Heart right ventricle (tissue), 16 donors: ENCODE results near the gene WDR81. TPM values are rescaled to one million over a fixed set of nuclear protein-coding genes. Genes with fewer than 3 reads are reported as not detected.
"Not testable (repeated sequence)": the region's sequence is repeated elsewhere in the genome, so short reads cannot be mapped to it uniquely, and the experiment has no call there.

Source experiments
- ATAC-seq, 8 donors: fragments of 200-7000 bp; cut with Tn5 transposase; one replicate each; pipeline ENCODE4 v1.9.1; 2020; ENCODE audit warnings: mild to moderate bottlenecking in 8 of 8, moderate library complexity in 8 of 8, moderate number of reproducible peaks in 1 of 8
- DNase-seq, 2 donors: peaks; one replicate each; pipeline ENCODE4 v3.0.0-alpha.2; 2020
- H3K27ac ChIP-seq, 10 donors: fragments of 200-600 bp; sonication (generic) in 2 of 10; one replicate each; pipeline versions ENCODE4 v1.5.0 to v1.8.0; 2020 to 2022; ENCODE audit warnings: mild to moderate bottlenecking in 3 of 10
- H3K27me3 ChIP-seq, 7 donors: fragments of 200-600 bp; one replicate each; pipeline ENCODE4 v1.8.0; 2021 to 2022; ENCODE audit warnings: mild to moderate bottlenecking in 2 of 7
- H3K36me3 ChIP-seq, 9 donors: fragments of 200-600 bp; sonication (generic) in 1 of 9; one replicate each; pipeline versions ENCODE4 v1.5.0 to v1.8.0; 2020 to 2022; ENCODE audit warnings: mild to moderate bottlenecking in 2 of 9
- H3K4me1 ChIP-seq, 9 donors: fragments of 200-600 bp; sonication (generic) in 1 of 9; one replicate each; pipeline versions ENCODE4 v1.5.0 to v1.8.0; 2020 to 2022; ENCODE audit warnings: mild to moderate bottlenecking in 4 of 9
- H3K4me3 ChIP-seq, 10 donors: fragments of 200-600 bp; sonication (generic) in 2 of 10; one replicate each; pipeline versions ENCODE4 v1.5.0 to v1.8.0; 2020 to 2022; ENCODE audit warnings: mild to moderate bottlenecking in 7 of 10, moderate library complexity in 2 of 10
- H3K9me3 ChIP-seq, 11 donors: fragments of 200-600 bp in 10 of 11; sonication (generic) in 2 of 11; one replicate each; pipeline versions ENCODE4 v1.5.0 to v1.8.0; 2013 to 2022; ENCODE audit warnings: mild to moderate bottlenecking in 2 of 11, control low read depth in 1 of 11, moderate library complexity in 1 of 11
- CTCF ChIP-seq, 9 donors: fragments of 200-600 bp; sonication (generic) in 2 of 9; IDR thresholded peaks; one replicate each; pipeline versions ENCODE4 v1.5.0 to v1.8.0; 2021 to 2022; ENCODE audit warnings: antibody characterized with exemption in 9 of 9, mild to moderate bottlenecking in 5 of 9, moderate library complexity in 1 of 9
- WGBS, 2 donors: extraction: QIAGEN DNeasy Blood & Tissue Kit; methylation state at CpG; one replicate each; pipeline ENCODE4 v1.1.7; 2013; ENCODE audit warnings: inconsistent platforms in 1 of 2; 5-methylcytosine and 5-hydroxymethylcytosine counted together
- intact Hi-C, 10 donors: fragments of 100-400 bp; cut with DNase I; formaldehyde crosslinking; loops; one replicate each; pipeline versions ENCODE4 v1.11.1 to v1.14.2; 2022
- polyA plus RNA-seq, 2 donors: library from polyadenylated mRNA; stranded (reverse); fragments of 200-250 nt; gene quantifications; one replicate each; pipeline ENCODE4 v1.2.3, GENCODE V29; 2013
- total RNA-seq, 10 donors: library from RNA; stranded (reverse); fragmentation: NEBNext Ultra II Directional in 3 of 10; extraction: Animal tissue kit (Norgen Biotek cat#: 25700) in 3 of 10; gene quantifications; one replicate each; pipeline versions ENCODE4 v1.2.1 to v1.2.4, GENCODE V29; 2021 to 2023
- donor health status: Arrhythmogenic right ventricular cardiomyopathy.
- donor health status: ischemic (EF 13 %, LVEDD 7.1; RV severe dilation, severe dysfunction).
- donor health status: healthy with polysubstance abuse.
- donor health status: DM: no; HTN: yes; CAD: no.
- donor health status: DM: no; HTN: no; CAD: no.
- donor health status: ischemic (EF 25% LVEDD 6.9; RV normal size, moderate dysfunction).
- donor health status: ischemic (EF 25% LVEDD 5.7; RV mildly dilated, moderate dysfunction).
- donor health status: healthy.
- donor health status: DM: yes; HTN: yes; CAD: no.
- donor health status: Ischemic cardiomyopathy.
- donor health status: ischemic (EF 35%, LVEDD 5.7; RV mildly dilated, moderate dysfunction).
- donor health status: nonischemic (EF 11% LVEDD 7.7; RV severe dilation, severe dysfunction).
- donor health status: DM: yes; HTN: yes; CAD: no.
- donor health status: PGD.
- donor health status: ischemic (EF 29% LVEDD 5.4; RV normal size, mild dysfunction).
- donor health status: nonischemic (EF 23%, LVEDD 6.1; RV moderate dilation, normal function).

The WDR81 gene
- total and polyA plus RNA-seq, 12 donors, result 7.7 to 16.9 (median 9.2) TPM

GRCh38 chr17:1737531-1738291, 13.2 kb downstream of the WDR81 start:
- Histone ChIP-seq H3K27ac (peak overlapping the region in 3 of 10 donors; percentile 29 to 39 (median 31)), H3K27me3 (no peaks in the 10 kb centered on the region), H3K9me3 (no peaks in the 10 kb centered on the region), H3K4me3 (no peak overlapping the region), H3K4me1 (peaks cover 9 to 27% (median 19%) of the 10 kb centered on the region in 9 donors), H3K36me3 (peaks cover 0 to 55% (median 10%) of the 10 kb centered on the region in 9 donors)
- ATAC-seq (peak in 6 of 8 donors; percentile 13 to 73 (median 34)), DNase-seq (no peak)
- intact Hi-C loops, result loop anchor here in 1 of 10 donors (10.0 kb wide), 1 partner anchor 127 kb away; no protein-coding TSS in a partner anchor
- 84 to 85% methylated on average over 21 of the region's 21 CpGs for WGBS, 2 donors
- no peak for TF ChIP-seq CTCF (IDR thresholded peaks at IDR 0.05)

GRCh38 chr17:1741899-1742298, 17.4 kb downstream of the WDR81 start:
- H3K27ac ChIP-seq, H3K9me3 ChIP-seq, DNase-seq, intact Hi-C loops, H3K4me3 ChIP-seq, H3K27me3 ChIP-seq, ATAC-seq: not testable (repeated sequence)
- H3K4me1 ChIP-seq, result peaks cover 2 to 20% (median 12%) of the 10 kb centered on the region in 9 donors
- peaks cover 0 to 17% (median 4%) of the 10 kb centered on the region in 9 donors for H3K36me3 ChIP-seq
- 80 to 95% methylated on average over 7 of the region's 7 CpGs for WGBS, 2 donors

DNA sequence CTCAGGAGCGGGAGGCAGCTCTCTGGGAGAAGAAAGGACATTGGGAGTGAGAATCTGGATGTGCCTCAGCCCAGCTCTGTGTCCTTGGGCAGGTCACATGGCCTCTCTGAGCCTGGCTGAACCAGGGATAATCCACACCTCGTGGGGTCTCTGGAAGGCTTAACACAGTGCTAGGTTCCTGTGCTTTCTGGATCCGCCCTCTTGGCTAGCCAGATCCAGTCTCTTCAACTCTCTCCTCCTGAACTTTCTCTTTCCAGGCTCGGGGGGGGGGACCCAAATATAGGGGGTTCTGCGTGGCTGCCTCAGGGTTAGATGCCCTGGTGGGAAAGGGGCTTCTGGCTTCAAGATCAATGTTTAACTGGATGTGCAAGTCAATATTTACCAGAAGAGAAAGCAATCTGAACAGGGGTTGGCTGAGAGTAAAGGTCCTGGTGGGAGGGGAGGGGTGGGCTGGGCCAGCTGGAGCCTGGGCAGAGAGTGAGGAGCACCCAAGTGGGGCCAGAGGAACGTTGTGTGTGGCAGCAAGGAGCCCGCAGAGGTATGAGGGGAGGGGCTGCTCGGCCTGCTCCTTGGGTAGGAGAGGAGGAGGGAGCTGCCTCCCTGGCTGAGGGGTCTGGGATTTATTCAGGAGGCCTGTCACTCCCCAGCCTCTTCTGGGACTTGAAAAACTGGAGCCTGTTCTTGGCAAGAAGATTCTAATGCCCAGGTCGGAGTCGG, 18.0 kb downstream of the WDR81 start, which contains the start of gene SERPINF2:
Gene SERPINF2 (plus strand): TSS at position 501 of the 717 bp plus-strand sequence. CDS start 2,125 bp downstream, outside the sequence.
- WGBS, 2 donors, result 68 to 72% methylated on average over 10 of the region's 10 CpGs

DNA sequence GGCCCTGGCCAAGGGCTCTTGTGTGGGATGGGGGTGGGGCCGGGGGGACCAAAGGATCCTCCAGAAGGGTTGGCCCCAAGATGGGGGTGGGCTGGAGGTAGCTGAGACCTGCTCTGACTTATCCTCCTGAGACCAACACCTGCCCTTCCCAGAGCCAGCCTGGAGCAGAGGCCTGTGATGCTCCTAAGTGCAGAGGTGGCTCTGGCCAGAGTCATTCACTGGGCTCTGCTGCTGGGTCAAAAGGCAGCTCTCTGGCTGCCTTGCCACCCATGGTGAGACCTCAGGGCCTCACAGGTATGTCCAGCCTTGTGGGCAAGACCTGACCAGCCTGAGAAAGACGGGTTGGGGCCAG, 18.6 kb downstream of the WDR81 start:
- 85 to 91% methylated on average over 2 of the region's 2 CpGs for WGBS, 2 donors
- Histone ChIP-seq H3K4me1 (peaks cover 0 to 9% (median 1%) of the 10 kb centered on the region in 9 donors), H3K27me3 (no peaks in the 10 kb centered on the region), H3K36me3 (peaks cover 0 to 5% (median 0%) of the 10 kb centered on the region in 9 donors), H3K9me3 (no peaks in the 10 kb centered on the region), H3K4me3 (no peak overlapping the region), H3K27ac (no peak overlapping the region)
- intact Hi-C loops, result no loop called here
- DNase-seq, result no peak
- TF ChIP-seq CTCF (IDR thresholded peaks at IDR 0.05), result no peak
- ATAC-seq, result peak in 1 of 8 donors; percentile 4

More for the DNA sequence above, 18.0 kb downstream of the WDR81 start, which contains the start of gene SERPINF2:
- DNase-seq, result no peak
- ATAC-seq, result no peak
- H3K27ac ChIP-seq, result no peak within 1 kb of the TSS
- TF ChIP-seq CTCF (IDR thresholded peaks at IDR 0.05), result no peak
- no peak within 1 kb of the TSS for H3K4me3 ChIP-seq
- H3K4me1 ChIP-seq, result peaks cover 0 to 15% (median 7%) of the 10 kb centered on the region in 9 donors
- no peaks in the 10 kb centered on the region for H3K27me3 ChIP-seq
- peaks cover 0 to 11% (median under 1%) of the 10 kb centered on the region in 9 donors for H3K36me3 ChIP-seq
- intact Hi-C loops, result no loop called here
- H3K9me3 ChIP-seq, result no peaks in the 10 kb centered on the region
